HG03064 (cell line): ENCODE data around the gene SLC4A1AP.
"Not testable (repeated sequence)": the region's sequence is repeated elsewhere in the genome, so short reads cannot be mapped to it uniquely, and the experiment has no call there.

ENCODE experiments used
- ATAC-seq: cut with Tn5 transposase; IDR thresholded peaks from one replicate; pipeline ENCODE4 v1.9.1; 2021; ENCODE audit warnings: low read depth; ENCODE audit not compliant: unreplicated experiment

SLC4A1AP gene

DNA sequence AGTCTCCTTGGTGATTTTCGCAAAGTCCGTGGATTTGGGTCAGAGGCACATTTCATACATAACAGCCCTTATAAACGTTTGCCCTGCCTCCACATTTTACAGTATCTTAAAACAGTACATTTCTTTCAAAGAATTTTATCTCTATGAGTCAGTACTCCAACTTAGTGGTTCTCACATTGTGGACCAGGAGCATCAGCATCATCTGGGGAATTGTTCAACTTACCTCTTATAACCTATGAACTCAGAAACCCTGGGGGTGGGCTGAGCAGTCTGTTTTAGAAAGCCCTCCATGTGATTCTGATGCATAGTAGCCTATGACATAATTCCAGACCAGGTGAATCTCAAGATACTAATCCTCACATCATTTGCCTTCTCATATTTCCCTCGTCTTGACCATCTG, 12.6 kb upstream of the SLC4A1AP start:
- ATAC-seq: no peak

DNA sequence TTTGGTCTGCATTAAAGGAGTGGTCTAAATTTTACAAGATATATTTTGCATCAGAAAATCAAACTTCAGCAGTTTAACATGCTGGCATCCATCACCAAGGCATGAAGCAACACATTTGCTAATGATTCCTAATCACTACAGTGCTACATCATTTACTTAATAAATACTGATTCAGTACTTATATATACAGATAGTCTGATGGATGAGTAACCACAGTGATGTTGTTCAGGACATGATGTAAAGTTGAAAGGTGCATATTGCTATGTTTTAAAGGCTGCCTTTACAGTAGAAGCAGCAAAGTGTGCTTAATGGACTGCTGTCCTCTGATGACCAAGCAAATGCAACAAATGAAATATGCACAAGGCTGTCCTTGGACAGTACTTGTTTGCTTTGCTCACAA, 11.3 kb upstream of the SLC4A1AP start:
- no peak for ATAC-seq

DNA sequence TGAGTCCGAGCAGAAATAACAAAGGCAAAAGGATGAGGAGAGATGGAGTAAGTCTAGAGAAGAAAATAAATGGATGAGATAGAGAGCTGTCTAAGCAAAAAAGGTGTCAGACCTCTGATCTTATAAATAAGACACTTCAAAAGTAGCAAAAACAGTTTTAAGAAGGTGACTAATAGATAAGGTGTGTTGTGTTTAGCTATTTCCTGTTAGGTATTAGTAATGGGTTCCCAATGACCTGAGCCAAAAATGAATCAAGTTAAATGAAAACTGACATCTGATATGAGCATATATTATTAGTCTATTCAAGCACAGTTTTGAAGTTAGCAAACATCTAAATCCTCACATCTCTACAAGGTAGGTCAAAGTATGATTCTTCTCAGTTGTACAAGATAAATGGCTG, 10.9 kb upstream of the SLC4A1AP start:
- ATAC-seq: no peak

DNA sequence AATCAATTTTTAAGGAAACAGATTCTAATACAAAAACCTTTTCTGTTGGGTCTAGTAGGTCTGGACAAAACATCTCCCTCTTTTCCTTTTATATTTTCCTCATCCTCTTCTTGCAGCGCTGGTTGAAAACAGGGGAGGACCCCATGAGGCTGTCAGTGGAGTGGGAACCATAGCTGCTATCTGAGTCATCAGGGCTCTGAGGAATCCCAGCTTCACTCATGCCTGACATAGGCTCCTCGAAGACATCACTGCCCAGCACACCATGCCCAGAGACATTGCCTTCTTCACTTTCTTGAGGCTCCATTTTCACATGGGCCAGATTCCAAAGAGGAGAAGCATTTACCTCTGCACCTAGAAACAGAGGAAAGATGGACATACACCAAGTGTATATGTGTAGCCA, 10.3 kb upstream of the SLC4A1AP start:
- ATAC-seq: no peak

DNA sequence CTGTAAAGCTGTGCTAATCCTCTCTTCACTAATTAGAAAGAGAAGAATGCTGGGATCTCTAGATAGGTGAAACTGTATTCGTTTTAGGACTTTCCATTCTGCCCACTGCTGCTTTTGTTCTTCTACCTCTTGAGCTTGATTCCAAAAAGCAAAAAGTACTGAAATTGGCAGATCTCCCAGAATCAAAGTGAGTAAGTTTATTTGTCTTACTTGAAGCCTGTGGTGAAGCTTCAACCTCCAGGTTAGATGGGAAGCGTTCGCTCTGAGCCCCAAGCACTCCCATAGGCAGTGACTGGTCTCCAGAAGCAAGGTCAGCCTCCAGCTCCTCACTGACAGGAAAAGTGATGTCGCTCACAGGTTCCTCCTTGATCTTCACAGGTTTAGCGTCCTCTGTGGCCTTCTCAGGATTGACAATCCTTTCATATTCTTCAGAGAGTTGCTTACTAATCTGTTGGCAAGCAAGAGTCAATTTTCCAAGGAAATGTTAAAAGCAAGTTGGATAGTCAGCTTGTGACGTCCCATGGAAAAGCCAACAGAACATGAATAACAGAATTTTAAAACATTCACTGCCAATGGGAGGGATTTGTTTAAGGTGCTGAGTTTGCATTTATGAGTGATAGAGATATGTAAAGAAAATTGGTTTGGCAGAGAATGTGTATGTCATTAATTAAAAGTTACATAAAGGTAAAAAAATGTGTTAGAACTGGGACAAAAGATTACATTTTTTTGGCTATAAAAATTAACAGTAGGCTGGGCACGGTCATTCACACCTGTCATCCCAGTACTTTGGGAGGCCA, 8.3 kb upstream of the SLC4A1AP start:
- ATAC-seq: no peak

DNA sequence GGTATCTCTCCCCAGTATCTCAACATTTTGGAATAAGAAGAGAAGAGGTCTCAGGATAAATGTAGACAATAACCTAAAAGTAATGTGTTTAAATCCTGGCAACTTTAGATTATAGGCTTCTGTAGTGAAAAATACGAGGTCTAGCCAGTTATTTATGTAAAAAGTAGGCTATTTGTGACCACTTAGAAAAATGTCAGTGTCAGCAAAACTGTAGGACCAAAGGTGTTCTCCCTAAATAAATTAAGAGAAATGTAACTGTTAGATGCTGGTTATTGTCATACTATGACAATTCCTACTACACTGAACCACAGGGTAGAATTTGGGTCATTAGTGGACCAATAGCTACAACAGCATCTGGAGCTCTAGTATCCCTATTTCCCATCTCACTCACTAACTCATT, 2.3 kb upstream of the SLC4A1AP start:
- no peak for ATAC-seq

DNA sequence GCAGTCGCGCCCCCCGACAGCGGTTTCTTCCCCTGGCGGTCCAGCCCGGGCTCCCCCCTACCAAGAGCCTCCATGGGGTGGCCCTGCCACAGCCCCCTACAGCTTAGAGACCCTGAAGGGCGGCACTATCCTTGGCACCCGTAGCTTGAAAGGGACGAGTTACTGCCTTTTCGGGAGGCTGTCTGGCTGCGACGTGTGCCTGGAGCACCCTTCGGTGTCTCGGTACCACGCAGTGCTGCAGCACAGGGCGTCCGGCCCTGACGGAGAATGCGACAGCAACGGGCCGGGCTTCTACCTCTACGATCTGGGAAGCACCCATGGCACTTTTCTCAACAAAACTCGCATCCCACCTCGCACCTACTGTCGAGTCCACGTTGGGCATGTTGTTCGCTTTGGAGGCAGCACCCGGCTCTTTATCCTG, 475 bp downstream of the SLC4A1AP start:
- peak; percentile 3 for ATAC-seq

DNA sequence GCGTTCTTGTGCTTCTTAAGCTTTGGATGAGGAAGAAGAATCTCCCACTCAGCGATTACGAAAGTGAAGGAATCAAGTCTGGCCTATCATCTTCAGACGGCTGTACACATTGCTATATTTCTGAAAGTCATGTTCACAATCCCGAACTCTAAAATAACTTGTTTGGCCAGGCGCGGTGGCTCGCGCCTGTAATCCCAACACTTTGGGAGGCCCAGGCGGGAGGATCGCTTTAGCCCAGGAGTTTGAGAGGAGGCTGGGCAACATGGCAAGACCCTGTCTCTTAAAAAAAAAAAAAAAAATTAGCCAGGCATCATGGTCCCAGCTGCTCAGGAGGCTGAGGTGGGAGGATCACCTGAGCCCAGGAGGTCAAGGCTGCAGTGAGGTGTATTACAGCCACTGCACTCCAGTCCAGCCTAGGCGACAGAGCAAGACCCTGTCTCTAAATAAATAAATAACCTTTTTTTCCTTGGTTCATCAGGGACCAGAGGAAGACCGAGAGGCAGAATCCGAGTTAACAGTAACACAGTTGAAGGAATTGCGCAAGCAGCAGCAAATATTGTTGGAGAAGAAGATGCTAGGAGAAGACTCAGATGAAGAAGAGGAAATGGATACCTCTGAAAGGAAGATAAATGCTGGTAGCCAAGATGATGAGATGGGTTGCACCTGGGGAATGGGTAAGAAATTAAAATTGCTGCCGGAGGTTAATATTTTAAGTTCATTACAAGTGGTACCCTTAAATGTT, 1.1 kb downstream of the SLC4A1AP start:
- ATAC-seq: no peak

DNA sequence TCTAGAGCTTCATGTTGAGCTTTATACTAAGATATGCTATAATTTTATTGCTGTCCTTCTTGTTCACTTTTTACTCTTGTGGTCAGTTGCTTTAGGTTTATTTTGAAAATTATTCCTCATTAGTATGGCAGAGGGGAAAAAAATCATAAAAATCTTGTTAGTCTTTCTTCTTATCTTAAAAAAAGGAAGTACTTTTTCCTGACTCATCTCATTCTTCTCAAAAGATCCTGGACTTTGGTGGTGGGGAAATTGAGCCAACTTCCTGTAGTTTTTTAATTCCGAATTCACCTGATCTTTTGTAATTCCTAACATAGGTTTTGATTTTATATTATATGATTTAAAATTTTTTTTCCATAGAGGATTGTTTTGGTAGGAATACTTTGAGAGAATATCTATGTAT, 3.8 kb downstream of the SLC4A1AP start:
- ATAC-seq: no peak

DNA sequence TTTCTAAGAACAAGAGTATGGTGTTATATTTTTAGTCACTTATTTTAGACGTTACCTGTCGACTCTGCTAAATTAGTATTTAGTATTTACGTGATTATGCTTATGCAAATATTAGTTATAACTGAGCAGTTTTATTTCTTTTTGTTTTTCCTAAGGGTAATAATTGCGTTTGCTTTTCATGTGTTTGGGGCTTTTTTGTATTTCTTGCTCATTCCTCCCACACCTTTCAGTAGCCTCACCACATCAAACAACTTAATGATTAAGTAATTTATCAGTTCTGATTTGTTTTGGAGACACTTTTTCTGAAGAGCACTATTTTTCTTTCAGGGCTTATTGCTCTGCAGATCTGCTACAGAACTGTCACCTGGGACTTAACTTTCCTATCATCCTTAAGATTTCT, 7.5 kb downstream of the SLC4A1AP start:
- ATAC-seq: no peak

DNA sequence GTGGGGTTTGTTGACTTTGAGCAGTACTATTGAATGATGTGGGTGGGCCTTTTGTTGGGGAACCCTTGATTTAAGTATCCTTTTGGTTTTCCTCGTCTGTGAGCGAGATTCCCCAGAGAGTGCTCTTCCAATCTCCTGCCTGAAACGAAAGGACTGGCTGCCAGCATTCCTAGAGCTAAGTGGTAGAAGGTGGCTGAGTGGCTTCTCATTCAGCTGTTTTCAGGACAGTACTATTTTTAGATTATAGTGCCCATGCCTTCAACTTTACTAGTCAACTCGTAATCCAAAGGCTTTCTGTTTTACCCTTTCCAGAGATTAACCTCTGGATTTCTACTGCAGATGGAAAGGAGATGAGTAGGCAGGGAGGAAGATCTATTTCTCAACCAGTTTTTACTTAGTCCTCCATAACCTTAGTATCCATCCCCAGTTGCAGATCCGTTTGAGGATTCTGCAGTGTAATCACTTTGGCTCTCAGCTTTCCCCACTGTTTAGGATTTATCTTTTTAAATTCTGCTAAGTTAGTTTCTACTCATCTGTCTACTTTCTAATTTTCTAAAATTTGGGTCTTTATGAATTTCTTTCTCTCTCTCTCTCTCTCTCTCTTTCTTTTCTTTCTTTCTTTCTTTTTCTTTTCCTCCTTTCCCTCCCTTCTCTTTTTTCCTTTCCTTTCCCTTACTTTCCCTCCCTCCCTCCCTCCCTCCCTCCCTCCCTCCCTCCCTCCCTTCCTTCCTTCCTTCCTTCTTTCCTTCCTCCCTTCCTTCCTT, 9.2 kb downstream of the SLC4A1AP start:
- ATAC-seq: no peak

DNA sequence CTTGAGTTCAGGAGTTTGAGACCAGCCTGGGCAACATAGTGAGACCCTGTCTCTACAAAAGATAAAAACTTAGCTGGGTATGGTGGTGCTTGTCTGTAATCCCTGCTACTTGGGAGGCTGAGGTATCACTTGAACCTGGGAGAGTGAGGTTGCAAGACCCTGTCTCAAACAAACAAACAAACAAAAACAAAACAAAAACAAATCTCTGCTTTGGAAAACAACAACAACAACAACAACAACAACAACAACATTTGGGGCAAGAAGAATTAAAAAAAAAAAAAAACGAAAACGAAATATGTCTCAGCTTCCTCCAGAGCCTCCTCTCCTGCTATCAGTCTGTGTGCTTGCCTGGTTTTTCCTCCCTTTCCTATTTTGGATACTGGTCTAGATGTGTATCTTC, 16.9 kb downstream of the SLC4A1AP start:
- no peak for ATAC-seq

DNA sequence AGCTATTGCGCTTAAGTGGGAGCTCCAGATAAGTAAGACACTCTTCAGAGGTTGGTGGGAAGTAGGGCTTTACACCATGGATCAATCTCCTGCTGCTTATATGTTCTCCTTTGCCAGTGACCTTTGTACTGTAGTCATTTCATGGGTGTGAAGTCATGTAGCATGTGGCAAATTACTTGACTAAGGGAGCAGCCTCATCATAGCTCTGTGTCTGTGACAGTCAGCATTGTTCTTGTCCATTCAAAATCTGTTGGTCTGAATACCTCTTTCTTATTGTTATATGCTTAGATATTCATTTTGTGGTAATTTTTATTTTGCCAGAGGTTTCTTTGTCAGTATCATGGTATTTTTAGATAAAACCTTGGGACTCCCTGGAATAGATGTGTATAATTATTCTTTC, 18.2 kb downstream of the SLC4A1AP start:
- ATAC-seq: no peak

DNA sequence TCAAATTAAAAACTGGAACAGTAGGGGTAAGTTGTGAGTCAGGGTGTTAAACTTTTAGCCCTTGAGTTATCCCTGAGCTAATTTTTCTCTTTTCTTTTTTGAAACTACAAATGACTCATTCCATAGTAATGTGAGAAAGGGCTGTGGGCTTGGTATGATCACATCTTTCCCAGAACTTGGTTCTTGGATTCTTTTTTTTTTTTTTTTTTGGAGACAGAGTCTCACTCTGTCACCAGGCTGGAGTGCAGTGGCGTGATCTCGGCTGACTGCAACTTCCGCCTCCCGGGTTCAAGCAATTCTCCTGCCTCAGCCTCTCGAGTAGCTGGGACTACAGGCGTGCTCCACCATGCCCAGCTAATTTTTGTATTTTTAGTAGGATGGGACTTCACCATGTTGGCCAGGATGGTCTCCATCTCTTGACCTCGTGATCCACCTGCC, 18.7 kb downstream of the SLC4A1AP start:
- ATAC-seq: not testable (repeated sequence)

DNA sequence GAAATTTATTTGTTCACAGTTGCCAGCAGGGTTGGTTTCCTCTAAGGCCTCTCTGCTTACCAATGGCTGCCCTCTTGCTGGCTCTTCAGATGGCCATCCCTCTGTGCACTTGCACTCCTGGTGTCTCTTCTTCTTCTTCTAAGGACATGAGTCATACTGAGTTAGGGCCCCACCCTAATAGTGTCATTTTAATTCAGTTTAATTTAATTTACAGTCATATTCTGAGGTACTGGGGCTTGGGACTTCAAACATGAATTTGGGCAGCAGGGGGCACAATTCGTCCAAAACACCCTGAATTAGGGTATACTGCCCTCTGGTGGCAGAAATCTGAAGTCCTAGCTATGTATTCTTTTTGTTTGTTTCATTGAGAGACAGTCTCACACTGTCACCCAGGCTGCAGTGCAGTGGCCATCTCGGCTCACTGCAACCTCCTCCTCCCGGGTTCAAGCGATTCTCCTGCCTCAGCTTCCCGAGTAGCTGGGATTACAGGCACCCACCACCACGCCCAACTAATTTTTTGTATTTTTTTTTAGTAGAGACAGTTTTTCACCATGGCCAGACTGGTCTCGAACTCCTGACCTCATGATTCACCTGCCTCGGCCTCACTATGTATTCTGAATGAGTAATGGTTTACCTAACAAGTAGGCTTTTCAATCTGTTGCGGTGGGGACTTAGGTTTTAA, 19.8 kb downstream of the SLC4A1AP start:
- no peak for ATAC-seq

DNA sequence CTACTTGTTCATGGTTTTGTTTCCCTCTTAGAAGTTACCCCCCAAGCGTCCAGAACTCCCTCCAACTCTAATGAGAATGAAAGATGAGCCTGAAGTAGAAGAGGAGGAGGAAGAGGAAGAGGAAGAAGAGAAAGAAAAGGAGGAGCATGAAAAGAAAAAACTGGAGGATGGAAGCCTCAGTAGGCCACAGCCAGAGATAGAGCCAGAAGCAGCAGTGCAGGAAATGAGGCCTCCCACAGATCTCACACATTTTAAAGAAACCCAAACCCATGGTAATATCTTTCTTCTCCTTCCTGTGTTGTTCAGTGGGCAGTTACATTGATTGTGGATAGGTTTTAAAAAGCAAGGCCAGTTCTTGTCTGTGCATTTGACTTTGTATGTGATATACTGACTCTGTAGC, 21.3 kb downstream of the SLC4A1AP start:
- ATAC-seq: not testable (repeated sequence)

DNA sequence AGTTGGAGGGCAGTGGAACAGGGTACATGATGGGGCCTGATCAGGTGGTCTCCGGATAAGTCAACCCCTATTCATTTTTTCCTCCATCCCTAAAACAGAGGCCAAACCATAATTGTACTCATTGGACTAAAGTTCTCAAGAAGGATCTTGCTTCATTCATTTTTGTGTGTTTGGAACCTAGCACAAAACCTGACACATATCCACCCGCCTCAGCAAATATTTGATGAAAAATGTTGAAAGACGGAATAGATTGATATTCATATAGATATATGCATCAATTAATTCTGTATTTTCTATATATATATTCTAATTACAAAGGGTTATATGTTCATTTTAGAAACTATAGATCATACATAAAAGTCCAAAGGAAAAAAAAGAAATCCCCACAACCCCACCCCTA, 21.9 kb downstream of the SLC4A1AP start:
- no peak for ATAC-seq

DNA sequence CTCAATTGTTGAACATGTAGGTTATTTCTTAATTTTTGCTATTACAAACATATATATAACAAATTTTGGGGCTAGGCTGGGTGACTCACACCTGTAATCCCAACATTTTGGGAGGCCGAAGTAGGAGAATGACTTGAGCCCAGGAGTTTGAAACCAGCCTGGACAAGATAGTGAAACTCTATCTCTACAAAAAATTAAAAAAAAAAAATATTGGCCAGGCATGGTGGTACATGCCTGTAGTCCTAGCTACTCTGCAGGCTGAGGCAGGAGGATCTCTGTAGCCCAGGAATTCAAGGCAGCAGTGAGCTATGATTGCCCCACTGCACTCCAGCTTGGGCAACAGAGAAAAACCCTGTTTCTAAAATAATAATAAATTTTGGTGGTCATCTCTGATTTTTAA, 23.5 kb downstream of the SLC4A1AP start:
- no peak for ATAC-seq

DNA sequence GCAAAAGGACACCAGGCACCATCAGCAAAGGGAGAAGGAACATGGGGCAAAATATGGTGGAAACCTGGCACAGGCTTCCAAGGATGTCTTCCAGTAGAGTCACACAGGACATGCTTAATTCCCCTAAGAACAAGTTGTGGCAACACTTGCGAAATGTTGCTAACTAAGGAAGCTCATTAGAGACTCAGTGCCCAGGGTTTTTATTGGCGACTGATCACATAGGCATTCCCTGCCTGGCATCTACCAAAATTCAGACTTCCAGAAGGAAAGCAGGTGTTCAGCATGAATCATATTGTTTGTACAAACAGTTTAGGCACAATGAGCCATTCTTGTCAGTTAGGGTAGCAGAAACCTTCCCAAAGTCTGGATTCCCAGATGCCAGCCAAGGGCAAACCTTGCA, 25.7 kb downstream of the SLC4A1AP start:
- ATAC-seq: no peak

DNA sequence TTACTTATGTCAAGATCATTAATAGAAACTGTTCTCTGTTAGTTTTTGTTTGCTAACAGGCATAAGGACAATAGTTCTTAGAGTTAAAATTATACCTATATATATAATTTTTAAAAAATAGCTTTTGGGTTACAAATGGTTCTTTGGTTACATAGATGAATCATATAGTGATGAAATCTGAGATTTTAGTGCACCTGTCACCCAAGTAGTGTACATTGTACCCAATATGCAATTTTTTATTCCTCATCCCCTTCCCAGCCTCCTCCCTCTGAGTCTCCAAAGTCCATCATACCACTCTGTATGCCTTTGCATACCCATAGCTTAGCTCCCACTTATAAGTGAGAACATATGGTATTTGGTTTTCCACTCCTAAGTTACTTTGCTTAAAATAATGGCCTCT, 26.4 kb downstream of the SLC4A1AP start:
- no peak for ATAC-seq

DNA sequence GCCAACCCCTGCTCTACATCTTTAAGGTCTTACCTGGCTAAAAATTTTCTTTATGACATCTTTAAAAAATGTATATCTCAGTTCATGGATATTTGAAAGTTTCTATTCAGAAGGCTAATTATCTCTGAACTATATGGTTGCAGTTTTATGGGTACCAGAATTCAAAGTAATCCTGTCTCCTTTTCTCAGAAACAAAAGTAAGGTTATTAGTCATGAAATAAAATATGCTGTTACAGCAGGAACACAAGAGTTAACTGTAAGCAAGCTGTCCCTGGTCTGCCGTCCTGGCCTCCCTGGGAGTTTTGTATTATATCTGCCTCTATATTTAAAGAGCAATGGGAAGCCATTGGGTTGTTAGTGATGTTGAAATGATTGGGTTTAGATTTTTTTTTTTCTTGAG, 34.0 kb downstream of the SLC4A1AP start:
- ATAC-seq: no peak
